GM21360 (cell line): Measurements from ENCODE around the gene BRD9.
"Not testable (repeated sequence)": the region's sequence is repeated elsewhere in the genome, so short reads cannot be mapped to it uniquely, and the experiment has no call there.

ENCODE experiments used
- ATAC-seq: cut with Tn5 transposase; IDR thresholded peaks from one replicate; pipeline ENCODE4 v1.9.1; 2021; ENCODE audit warnings: mild to moderate bottlenecking, moderate library complexity; ENCODE audit not compliant: unreplicated experiment

BRD9 gene

DNA sequence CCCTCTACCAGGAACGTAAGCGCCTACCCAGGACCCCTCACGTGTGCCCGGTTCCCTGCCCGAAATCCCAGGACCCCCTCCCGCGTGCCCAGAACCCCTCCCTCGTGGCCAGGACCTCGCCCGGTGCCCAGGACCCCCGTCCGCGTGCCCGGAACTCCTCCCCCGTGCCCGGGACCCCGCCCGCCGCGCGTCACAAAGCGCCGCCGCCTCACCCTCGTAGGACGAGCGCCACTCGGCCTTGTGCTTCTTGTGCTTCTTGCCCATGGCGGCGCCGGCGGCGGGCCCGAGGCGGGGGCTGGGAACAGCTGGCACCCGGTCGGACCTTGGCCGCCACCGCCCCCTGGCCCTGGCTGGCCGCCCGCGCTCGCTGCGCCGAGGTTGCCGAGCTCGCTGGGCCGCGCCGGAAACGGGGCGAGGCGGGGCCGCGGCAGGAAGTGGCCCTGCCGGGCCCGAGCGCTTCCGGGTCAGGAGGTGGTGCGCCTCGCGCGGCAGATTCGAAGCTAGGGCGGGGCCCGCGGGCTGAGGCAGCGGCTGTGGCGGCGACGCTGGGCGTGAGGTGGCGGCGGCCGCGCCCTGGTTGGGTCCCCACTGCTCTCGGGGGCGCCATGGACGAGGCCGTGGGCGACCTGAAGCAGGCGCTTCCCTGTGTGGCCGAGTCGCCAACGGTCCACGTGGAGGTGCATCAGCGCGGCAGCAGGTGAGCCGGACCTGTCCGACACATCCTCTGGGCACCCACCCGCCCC lies at the start of gene BRD9, which contains the start of gene TRIP13:
Gene BRD9, minus strand, starts transcription at position 408 of the 743 bp plus-strand sequence. Its CDS starts 144 bp downstream, at position 264.
Gene TRIP13, plus strand, starts transcription at position 491 of the 743 bp plus-strand sequence. Its CDS starts 115 bp downstream, at position 606.
- peak; percentile 93 for ATAC-seq

DNA sequence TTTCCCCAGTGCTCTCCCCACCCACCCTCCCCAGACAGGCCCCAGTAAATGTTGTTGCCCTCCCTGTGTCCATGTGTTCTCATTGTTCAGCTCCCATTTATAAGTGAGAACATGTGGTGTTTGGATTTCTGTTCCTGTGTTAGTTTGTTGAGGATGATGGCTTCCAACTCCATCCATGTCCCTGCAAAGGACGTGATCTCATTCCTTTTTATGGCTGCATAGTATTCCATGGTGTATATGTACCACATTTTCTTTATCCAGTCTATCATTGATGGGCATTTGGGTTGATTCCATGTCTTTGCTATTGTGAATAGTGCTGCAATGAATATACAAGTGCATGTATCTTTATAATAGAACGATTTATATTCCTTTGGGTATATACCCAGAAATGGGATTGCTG lies 48.1 kb upstream of the BRD9 start:
- not testable (repeated sequence) for ATAC-seq

DNA sequence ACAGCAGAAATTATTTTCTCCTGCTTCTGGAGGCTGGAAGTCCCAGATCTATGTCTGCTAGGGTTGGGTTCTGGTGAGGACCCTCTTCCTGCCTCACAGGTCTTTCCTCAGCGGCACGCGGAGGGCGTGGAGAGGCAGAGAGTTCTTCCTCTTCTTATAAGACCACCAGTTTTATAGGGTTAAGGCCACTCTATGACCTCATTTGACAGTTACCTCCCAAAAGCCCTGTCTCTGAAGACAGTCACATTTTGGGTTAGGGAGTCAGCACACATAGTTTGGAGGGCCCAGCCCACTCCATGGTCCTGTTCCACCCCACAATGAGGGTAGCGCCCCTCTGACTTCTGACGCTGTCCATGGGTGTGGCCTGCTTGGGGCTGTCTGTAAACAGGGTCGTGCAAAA lies 46.8 kb upstream of the BRD9 start:
- ATAC-seq: no peak

DNA sequence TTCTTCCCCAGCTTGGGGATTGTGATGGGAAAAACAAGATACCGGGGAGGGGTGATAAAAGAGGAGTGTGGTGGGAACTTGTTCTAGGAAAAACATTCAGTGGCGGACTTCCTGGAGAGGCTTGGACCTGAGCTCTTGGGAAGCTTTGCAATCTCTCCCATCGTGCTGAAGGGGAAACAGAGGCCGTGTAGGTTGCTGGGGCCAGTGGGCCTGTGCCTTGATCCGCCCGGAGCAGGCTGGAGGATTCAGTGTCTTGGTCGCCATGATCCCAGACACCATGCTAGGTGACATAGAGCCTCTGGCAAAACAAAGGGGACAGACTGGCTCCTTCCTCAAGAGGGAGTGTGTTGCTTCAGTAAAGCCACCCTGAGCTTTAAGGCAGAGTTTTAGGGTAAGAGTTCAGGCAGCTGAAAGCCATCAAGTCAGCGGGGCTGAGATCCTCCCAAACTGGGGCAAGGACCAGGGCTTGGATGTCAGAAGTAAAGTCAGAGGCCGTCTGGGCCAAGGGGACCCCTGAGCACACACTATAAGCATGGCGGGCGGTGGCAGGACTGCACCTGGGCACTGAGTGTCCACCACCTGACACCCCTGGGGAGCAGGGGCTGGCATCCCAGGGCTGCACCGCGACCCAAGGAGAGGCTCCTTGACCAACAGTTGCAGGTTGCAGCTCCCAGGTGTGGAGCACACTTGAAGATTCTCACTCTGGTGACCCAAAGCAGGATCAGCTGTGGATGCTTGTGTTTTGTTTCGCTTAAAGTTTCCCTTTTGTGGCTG lies 44.7 kb upstream of the BRD9 start:
- ATAC-seq: no peak

DNA sequence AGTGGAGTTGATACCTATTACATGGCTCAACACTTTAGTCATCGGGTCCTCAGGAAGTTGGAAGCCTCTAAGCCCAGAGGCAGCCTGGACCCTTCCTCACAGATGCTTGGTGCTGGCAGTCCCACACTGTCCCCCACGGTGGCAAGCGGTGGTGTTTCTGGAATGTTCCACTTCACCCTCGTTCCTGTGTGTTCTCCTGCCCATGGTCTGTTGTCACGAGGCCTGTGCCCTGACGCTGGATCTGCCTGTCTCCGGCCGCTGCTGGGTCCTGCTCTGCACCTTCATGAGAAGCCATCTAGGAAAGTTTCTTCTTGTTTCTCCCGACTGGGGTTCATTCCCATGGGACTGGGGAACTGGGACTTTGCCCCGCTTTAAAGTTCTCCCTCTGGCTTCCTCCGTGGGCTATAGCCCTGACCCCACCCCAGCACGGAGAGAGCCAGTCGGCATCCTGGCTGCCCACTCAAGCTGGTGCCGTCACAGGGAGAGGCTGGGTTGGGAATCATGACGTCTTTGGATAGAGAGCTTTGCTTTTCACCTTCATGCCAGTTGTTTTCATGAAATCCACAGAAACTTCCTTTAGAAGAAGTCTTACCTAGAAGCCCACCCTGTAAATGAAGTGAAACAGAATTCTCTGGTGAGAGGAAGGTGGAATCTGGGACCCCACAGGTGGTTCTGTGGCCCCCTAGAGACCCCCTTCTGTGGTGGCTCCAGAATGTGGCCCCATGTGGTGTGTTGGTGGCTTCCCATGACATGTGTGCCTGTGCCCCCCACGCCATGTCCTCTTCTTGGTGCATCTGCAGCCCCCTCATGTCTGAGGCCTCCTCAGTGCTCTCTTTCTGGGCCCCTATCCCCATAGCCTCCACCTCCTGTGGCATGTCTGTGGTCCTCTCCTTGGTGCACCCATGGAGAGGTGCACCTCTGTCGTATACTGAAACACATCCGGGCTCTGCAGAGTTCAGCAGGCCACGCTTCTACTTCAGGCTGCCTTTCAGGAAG lies 43.8 kb upstream of the BRD9 start:
- ATAC-seq: no peak

DNA sequence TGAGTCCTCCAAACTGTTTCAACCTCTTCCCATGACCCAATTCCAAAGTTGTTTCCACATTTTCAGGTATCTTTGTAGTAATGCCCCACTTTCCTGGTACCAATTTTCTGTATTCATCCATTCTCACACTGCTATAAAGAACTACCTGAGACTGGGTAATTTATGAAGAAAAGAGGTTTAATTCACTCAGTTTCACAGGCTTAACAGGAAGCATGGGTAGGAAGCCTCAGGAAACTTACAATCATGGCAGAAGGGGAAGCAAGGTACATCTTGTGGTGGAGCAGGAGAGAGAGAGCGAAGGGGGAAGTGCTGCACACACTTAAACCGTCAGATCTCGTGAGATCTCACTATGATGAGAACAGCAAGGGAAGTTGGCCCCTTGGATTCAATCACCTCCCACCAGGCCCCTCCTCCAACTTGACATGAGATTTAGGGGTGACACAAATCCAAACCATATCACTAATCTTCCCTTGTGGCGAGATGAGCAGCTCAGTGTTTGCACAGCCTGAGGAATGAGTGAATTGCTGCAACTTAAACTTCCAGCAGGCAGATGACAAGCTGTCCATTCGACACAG lies 43.0 kb upstream of the BRD9 start:
- no peak for ATAC-seq

DNA sequence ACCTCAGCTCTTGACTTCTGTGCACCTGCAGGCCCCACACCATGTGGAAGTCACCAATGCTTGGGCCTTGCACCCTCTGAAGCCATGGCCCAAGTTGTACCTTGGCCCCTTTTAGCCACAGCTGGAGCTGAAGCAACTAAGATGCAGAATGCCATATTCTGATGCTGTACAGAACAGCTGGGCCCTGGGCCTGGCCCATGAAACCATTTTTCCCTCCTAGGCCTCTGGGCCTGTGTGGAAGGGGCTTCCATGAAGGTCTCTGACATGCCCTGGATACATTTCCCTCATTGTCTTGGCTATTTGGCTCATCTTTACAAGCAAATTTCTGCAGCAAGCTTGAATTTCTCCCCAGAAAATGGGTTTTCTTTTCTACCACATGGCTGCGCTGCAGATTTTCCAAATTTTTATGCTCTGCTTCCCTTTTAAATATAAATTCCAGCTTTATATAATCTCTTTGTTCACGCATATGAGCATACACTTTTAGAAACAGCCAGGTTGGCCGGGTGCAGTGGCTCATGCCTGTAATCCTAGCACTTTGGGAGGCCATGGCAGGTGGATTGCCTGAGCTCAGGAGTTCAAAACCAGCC lies 41.9 kb upstream of the BRD9 start:
- not testable (repeated sequence) for ATAC-seq

DNA sequence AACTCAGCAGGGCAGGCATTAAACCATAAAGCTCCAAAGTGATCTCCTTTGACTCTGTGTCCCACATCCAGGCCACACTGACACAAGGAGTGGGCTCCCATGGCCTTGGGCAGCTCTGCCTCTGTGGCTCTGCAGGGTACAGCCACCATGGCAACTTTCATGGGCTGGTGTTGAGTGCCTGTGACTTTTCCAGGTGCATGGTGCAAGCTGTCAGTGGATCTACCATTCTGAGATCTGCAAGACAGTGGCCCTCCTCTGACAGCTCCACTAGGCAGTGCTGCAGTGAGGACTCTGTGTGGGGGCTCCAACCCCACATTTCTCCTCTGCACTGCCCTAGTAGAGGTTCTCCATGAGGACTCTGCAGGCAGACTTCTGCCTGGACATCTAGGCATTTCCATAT lies 41.4 kb upstream of the BRD9 start:
- not testable (repeated sequence) for ATAC-seq

DNA sequence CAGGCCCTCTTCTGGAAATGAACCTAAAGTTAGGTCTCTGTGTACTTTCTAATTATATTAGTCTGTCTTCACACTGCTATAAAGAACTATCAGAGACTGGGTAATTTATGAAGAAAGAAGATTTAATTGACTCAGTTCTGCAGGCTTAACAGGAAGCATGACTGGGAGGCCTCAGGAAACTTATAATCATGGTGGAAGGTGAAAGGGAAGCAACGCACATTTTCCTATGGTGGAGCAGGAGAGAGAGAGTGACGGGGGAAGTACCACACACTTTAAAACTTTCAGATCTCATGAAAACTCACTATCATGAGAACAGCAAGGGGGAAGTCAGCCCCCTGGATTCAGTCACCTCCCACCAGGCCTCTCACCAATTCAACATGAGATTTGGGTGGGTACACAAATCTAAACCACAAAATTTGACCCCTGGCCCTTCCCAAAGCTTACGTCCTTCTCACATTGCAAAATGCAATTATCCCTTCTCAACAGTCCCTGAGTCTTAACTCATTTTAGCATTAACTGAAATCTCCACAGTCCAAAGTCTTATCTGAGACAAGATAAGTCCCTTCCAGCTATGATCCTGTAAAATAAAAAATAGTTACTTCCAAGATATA lies 40.8 kb upstream of the BRD9 start:
- no peak for ATAC-seq

DNA sequence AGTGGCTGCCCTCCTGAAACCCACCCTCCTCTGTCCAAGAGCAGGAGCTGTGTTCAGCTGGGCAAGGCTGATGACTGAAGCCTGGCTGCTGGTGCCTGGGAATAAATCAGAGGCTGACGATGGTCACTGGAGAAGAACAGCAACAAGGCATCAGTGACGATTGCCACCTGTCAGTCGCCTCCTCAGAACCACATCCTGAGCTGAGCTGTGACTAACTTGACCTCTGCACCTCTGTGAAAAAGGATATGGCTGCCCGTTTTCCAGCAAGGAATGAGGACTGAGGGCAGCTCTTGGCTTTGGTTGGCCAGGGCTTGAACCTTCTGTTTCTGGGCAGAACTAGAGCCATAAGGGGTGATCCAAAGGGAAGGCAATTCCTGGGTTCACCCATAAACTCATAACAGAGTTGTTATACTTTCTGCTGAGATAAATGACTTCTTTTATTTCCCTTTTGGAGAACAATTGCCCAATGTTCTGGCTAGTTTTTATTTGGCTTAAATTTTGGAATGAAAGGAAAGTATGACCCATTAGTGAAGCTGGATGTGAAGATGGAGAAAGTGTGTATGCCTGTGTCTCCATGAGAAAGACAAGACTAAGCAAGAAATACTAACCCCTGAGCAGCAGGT lies 40.1 kb upstream of the BRD9 start:
- ATAC-seq: no peak

DNA sequence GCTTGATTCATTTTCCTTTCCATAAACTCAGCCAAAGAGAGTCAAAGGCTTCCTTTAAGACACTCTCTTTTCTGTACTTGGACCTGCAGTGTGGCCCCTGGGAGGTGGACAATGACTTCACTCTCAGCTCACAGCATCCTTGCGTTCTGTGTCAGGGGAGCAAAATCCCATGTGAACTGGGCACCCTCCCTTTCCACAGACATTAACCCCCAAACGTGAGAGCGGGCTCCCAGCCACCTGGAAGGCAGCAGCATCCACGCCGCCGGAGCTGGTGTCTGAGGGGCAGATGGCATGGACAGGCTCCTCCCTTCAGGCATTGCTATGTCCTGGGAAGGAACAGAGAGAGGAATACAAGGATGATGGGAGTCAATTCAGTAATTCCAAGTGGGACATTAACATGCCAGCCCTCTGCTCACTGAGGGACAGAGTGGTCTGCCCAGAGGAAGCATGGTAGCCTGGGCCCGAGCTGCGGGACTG lies 39.6 kb upstream of the BRD9 start:
- ATAC-seq: no peak

DNA sequence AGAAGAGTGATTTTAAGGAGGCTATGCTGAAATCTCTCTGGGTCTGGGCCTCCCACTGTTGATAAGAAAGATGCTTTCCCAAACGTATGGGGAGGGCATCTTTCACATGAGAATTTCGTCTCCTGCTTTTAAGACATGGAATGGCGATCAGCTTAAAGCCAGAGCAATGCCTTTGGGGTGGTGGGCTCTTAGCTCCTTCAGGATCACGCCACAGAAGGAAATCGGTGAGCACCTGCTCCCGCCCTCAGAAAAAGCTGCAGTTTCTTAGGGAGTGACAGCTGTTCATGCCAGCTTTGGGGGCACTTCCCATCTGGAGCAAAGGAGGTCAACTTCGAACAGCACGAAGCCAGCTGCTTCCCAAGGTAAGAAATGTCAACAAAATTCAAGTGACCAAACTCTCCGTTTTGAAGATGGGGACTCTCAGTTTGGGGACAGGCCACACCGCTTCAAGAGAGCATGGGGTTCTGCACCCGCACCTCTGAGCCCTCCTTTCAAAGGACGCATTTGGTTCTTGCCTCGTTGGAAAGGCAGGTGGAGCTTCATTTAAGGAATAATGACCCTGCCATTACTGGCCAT lies 39.1 kb upstream of the BRD9 start:
- ATAC-seq: no peak

DNA sequence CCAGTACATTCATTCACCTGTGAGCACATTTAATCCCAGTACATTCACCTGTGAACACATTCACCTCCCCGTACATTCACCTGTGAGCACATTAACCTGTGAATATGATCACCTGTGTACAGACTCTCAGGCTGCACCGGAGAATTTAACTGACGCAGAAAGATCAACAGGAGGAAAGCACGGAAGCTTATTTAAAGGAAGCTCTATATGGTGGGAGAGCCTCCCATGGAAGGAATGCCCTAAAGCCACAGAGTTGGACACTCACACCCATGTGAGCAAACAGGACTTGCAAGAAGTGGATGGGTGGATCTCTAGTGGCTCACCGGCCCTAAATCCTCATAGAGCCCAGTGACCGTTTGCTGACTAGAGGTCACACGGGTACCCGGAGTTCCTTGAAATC lies 38.3 kb upstream of the BRD9 start:
- ATAC-seq: no peak

DNA sequence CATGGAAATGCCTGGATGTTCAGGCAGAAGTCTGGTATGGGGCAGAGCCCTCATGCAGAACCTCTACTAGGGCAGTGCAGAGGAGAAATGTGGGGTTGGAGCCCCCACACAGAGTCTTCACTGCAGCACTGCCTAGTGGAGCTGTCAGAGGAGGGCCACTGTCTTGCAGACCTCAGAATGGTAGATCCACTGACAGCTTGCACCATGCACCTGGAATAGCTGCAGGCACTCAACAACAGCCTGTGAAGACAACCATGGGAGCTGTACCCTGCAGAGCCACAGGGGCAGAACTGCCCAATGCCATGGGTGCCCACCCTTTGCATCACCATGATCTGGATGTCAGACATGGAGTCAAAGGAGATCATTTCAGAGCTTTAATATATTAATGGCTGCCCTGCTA lies 37.0 kb upstream of the BRD9 start:
- no peak for ATAC-seq

DNA sequence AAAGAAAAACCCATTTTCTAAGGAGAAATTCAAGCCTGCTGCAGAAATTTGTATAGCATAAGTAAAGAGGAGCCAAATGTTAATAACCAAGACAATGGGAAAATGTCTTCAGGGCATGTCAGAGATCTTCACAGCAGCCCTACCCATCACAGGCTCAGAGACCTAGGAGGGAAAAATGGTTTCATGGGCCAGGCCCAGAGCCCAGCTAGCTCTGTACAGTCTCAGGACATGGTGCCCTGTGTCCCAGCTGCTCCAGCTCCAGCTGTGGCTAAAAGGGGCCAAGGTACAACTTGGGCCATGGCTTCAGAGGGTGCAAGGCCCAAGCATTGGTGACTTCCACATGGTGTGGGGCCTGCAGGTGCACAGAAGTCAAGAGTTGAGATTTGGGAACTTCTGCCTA lies 36.6 kb upstream of the BRD9 start:
- not testable (repeated sequence) for ATAC-seq

DNA sequence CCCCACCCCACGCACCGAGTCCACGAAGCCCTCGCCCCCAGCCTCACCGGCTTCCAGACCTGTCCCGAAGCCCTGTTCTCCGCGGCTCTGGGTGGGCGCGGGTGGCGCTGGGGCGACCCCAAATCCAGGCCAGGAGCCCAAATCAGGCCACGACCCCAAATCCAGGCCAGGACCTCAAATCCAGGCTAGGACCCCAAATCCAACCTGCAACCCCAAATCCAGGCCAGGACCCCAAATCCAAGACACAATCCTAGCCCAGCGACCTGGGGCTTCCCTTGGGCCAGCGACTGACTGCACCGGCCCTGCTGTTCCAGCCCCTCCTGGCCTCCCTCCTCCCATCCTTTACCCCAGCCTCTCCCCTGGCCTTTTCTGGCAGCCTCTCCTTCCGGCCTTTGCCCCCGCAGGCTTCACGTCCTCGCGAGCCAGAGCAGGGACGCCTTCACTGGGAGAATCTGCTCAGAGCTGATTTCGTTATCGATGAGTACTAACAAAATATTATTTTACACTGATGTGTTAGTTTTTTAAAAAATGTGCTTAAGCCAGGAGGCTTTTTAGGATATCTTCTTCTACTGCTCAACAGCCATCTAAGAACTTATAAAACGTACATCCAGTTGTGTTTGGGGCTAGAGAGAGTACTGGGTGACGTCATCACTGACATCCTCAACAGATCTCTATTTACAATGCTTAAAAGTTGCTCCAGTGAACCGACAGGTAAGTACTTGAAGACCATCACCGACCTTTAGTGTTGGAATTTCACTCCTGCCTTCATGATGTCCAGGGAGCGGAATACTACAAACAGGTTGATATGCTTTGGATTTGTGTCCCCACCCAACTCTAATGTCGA lies 34.8 kb upstream of the BRD9 start:
- no peak for ATAC-seq

DNA sequence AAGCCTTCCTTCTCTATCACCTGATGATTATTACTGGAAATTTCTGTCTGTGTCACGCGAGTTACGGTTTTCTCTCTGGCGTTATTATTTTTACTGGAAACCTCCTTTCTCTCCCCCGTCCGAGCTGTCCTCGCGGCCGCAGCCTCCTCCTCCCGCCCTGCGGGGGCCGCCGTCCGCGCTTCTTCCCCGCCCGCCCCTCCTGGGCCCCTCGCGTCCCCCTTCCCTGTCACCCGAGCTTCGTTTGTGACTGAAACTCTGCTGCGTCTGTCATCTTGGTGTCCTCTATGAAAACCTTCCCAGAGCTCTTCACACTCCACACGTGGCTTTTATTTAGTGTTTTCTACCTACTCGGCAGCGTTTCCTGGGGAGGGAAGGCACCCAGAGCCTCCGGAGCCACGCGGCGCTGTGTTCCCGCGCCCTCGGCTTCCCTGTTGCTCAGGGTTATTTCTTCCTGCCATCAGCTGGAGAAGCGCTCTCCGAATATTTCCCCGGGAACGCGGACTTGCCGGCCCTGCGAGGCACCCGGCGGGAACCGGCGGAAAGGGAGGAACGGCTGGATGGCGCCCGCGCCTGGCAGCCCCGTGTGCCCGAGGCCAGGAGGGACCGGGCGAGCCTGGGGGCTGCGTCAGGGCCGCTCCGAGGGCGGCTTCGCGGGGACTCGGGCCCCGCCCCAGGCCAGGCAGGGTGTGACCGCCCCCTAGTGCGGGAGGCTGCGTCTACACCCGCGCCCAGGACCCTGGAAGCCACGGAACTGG lies 34.0 kb upstream of the BRD9 start:
- ATAC-seq: no peak
